Right atrium auricular region (tissue), 2 donors: ENCODE results near the gene AMACR. TPM values are rescaled to one million over a fixed set of nuclear protein-coding genes. Genes with fewer than 3 reads are reported as not detected.

ENCODE experiments used
- DNase-seq: peaks from one replicate; pipeline ENCODE4 v3.0.0-alpha.2; 2019; ENCODE audit warnings: low spot score
- H3K27ac ChIP-seq, 2 donors: fragments of 200-600 bp; sonication (generic); 1 replicate in 1 of 2; 2 replicates in 1 of 2; pipeline ENCODE4 v1.5.1; 2016 to 2019
- H3K27me3 ChIP-seq, 2 donors: fragments of 200-600 bp; sonication (generic); one replicate each; pipeline versions ENCODE4 v1.5.1 to v1.6.0; 2017 to 2019
- H3K36me3 ChIP-seq: fragments of 200-600 bp; sonication (generic); one replicate; pipeline ENCODE4 v1.5.1; 2016
- H3K4me1 ChIP-seq, 2 donors: fragments of 200-600 bp; sonication (generic); one replicate each; pipeline versions ENCODE4 v1.5.1 to v1.6.0; 2017 to 2019
- H3K4me3 ChIP-seq, 2 donors: fragments of 200-600 bp; sonication (generic); 1 replicate in 1 of 2; 2 replicates in 1 of 2; pipeline ENCODE4 v1.5.1; 2017 to 2019; ENCODE audit warnings: mild to moderate bottlenecking in 1 of 2, moderate library complexity in 1 of 2
- H3K9me3 ChIP-seq, 2 donors: fragments of 200-600 bp; sonication (generic); one replicate each; pipeline ENCODE4 v1.5.1; 2019
- total RNA-seq, 2 donors: library from RNA; depleted of rRNA; stranded (reverse); fragments of >200 nt; gene quantifications; one replicate each; pipeline ENCODE4 v1.1.0, GENCODE V29; 2016
- TF ChIP-seq, protein P1 (sequence below), 2 donors: fragments of 200-600 bp; sonication (generic); IDR thresholded peaks; one replicate each; pipeline ENCODE4 v1.5.1; 2019; ENCODE audit warnings: antibody characterized with exemption in 2 of 2

The AMACR gene
- total RNA-seq, 2 donors from 2014 or later: 4.1 to 12.6 TPM

DNA sequence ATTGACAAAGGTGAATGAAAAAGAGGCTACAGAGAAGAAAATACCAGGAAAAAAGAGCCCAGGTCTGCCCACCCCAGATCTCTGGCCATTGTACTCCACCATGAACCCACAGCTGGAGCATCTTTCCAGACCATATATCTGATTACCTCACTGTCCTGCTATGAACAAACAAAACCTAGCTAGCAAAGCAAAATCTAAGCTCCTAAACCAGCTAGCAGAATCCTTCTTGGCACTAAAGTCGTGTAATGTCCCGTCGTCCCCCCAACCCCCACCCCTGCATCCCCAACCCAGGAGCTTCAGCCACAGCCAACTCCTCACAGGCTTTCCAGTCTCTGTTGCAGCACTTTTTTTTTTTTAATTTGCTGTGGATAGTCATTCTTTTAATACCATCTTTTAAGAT, 32.6 kb upstream of the AMACR start:
- no peak for DNase-seq
- no peaks in the 10 kb centered on the region for H3K9me3 ChIP-seq
- H3K27ac ChIP-seq: no peak overlapping the region
- H3K27me3 ChIP-seq: no peaks in the 10 kb centered on the region
- TF ChIP-seq, protein P1, sequence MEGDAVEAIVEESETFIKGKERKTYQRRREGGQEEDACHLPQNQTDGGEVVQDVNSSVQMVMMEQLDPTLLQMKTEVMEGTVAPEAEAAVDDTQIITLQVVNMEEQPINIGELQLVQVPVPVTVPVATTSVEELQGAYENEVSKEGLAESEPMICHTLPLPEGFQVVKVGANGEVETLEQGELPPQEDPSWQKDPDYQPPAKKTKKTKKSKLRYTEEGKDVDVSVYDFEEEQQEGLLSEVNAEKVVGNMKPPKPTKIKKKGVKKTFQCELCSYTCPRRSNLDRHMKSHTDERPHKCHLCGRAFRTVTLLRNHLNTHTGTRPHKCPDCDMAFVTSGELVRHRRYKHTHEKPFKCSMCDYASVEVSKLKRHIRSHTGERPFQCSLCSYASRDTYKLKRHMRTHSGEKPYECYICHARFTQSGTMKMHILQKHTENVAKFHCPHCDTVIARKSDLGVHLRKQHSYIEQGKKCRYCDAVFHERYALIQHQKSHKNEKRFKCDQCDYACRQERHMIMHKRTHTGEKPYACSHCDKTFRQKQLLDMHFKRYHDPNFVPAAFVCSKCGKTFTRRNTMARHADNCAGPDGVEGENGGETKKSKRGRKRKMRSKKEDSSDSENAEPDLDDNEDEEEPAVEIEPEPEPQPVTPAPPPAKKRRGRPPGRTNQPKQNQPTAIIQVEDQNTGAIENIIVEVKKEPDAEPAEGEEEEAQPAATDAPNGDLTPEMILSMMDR (IDR thresholded peaks at IDR 0.05): no peak
- H3K4me1 ChIP-seq: peaks cover 0 to 39% of the 10 kb centered on the region in 2 donors
- no peak overlapping the region for H3K4me3 ChIP-seq
- H3K36me3 ChIP-seq: no peaks in the 10 kb centered on the region

GRCh38 chr5:34039398-34040157, 31.7 kb upstream of the AMACR start:
- Histone ChIP-seq H3K36me3 (no peaks in the 10 kb centered on the region), H3K27me3 (no peaks in the 10 kb centered on the region), H3K4me1 (peaks cover 0 to 30% of the 10 kb centered on the region in 2 donors), H3K9me3 (no peaks in the 10 kb centered on the region), H3K4me3 (no peak overlapping the region), H3K27ac (no peak overlapping the region)
- TF ChIP-seq, protein P1 (IDR thresholded peaks at IDR 0.05): no peak
- DNase-seq: no peak

DNA sequence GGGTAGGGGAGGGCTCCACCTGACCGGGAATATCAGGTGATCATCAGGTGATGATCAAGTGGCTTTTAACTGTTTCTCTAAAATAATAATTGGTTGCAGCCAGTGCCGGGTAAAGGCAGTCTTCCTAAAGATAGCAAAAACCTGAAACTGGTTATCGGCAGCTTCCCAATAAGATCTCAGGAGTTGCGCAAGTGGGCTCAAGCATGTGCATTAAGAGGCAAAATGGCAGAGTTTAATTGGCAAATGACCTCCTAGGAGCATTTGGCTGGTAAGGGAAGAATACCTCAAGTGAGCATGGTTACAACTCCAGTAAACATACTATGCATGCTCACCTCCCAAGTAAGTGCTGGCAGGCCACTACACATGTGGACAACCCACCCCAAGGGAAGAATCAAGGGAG, 31.0 kb upstream of the AMACR start:
- Histone ChIP-seq H3K36me3 (no peaks in the 10 kb centered on the region), H3K9me3 (no peaks in the 10 kb centered on the region), H3K4me3 (no peak overlapping the region), H3K27me3 (no peaks in the 10 kb centered on the region), H3K4me1 (peaks cover 0 to 26% of the 10 kb centered on the region in 2 donors), H3K27ac (no peak overlapping the region)
- no peak for DNase-seq
- TF ChIP-seq, protein P1 (IDR thresholded peaks at IDR 0.05): no peak

- Histone ChIP-seq H3K36me3 (no peaks in the 10 kb centered on the region), H3K4me3 (no peak overlapping the region), H3K27ac (no peak overlapping the region), H3K9me3 (no peaks in the 10 kb centered on the region), H3K27me3 (no peaks in the 10 kb centered on the region), H3K4me1 (peaks cover 0 to 22% of the 10 kb centered on the region in 2 donors)
- TF ChIP-seq, protein P1 (IDR thresholded peaks at IDR 0.05): no peak
- DNase-seq: no peak
Measured at GRCh38 chr5:34038390-34038789, 30.5 kb upstream of the AMACR start.

- DNase-seq: no peak
- peaks cover 0 to 15% of the 10 kb centered on the region in 2 donors for H3K4me1 ChIP-seq
- no peaks in the 10 kb centered on the region for H3K36me3 ChIP-seq
- H3K9me3 ChIP-seq: no peaks in the 10 kb centered on the region
- TF ChIP-seq, protein P1 (IDR thresholded peaks at IDR 0.05): no peak
- no peaks in the 10 kb centered on the region for H3K27me3 ChIP-seq
- no peak overlapping the region for H3K4me3 ChIP-seq
- H3K27ac ChIP-seq: peak overlapping the region in 1 of 2 donors; percentile 10
Measured at GRCh38 chr5:34037726-34038125, 29.9 kb upstream of the AMACR start.

DNA sequence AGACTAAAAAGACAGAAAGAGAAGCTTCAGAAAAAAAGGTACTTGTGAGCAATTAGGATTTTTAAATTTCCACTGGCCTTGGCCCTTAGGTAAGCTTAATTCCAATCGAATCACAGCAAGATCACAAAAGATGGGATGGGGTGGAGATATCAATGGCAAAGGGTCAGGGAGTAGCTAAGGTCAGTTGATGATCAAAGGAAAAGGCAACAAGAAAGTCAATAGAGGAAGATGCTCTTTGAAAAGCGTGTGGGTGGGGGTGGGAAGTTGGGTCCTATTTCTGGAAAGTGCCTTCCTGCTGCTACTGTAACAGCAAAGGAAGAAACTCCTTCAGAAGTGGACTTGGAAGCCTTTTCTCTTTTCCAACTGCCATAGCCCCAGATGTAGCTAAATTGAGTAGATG, 27.9 kb upstream of the AMACR start:
- no peak for DNase-seq
- Histone ChIP-seq H3K4me3 (no peak overlapping the region), H3K4me1 (no peaks in the 10 kb centered on the region)

More for the DNA sequence above, 27.9 kb upstream of the AMACR start:
- no peak overlapping the region for H3K27ac ChIP-seq
- H3K36me3 ChIP-seq: no peaks in the 10 kb centered on the region
- H3K9me3 ChIP-seq: no peaks in the 10 kb centered on the region
- TF ChIP-seq, protein P1 (IDR thresholded peaks at IDR 0.05): no peak
- H3K27me3 ChIP-seq: no peaks in the 10 kb centered on the region
